ENCODE measurements around the gene SNAP23. TPM values are rescaled to one million over a fixed set of nuclear protein-coding genes. Genes with fewer than 3 reads are reported as not detected.

Gene SNAP23
- total RNA-seq, 1 donor from 2014 or later, result 96.3 TPM

DNA sequence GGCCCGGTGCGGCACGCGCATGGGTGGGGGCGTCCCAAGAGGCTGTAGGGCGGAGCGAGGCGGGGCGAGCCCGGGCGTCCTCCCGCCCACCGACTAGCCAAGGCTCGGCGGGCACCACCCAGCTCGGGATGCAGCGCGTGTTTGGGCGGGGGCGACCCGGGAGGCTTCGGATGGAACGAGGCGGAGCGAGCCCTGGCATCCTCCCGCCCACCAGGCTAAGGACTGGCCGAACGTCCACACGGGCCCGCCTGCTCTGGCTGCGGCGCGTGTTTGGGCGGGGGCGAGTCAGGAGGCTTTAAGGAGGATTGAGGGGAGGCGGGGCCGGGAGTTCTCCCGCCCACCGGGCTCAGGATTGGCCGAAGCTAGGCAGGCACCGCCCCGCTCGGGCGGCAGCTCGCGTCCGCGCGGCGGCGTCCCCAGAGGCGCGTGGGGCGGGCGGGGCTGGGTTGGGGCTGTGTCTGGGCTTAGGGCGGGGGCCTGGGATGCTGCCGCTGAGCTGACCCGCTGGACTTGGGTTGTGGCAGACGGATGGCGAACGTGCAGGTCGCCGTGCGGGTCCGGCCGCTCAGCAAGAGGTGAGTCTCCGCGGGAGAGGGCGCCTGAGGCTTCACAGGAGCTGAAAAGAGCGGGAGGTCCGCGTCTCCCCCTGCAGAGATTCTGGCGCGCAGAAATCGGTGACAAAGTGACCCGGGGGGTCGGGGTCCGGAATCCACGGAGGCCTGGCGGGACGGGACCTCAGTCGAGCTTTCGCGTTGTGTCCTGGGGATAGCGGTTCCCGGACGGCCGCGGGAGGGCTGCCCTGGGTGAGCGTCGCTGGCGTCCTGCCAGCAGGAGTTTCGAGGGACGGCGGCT is 80.0 kb downstream of the SNAP23 start, which contains the start of gene STARD9:
Gene STARD9, plus strand, starts transcription at position 419 of the 852 bp plus-strand sequence. Its CDS starts 110 bp downstream, at position 529.
- H3K79me2 ChIP-seq (ENCODE audit: low read depth), result peaks cover 33% of the 10 kb centered on the region

DNA sequence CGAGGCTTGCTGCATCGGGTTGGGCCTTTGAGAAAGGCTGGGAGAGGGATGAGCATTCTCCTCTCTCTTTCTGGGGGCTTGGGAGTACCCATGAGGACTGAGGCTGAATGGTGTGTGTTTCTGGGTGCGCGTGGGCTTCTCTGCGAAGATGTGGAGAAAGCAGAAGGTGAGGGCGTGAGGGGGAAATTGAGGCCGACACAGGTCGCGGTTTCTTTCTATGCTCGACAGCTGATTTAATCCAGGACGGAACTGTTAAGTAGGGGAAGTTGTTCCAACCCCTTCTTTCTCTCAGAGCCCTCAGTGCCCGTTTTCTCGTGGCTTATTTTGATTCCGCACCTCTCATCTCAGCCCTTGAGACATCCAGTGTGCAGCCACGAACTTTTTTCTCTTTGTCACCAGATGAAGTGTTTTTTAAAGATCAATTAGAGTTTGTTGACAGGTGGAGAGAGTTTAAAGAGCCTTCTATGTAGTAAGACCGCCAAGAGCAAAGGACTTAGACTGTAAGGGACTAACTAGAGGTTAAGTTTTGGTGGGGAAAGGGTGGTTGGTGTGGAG is 80.7 kb downstream of the SNAP23 start:
- Mint-ChIP-seq H3K4me3 (peak overlapping the region; percentile 97), H3K4me1 (peaks cover 21% of the 10 kb centered on the region), H3K9me3 (no peaks in the 10 kb centered on the region), H3K36me3 (peaks cover 14% of the 10 kb centered on the region), H3K27me3 (ENCODE audit: insufficient read depth, low read depth) (peaks cover 7% of the 10 kb centered on the region), H3K27ac (peak overlapping the region; percentile 92)
- no peak overlapping the region for H3K27ac ChIP-seq
- H3K79me2 ChIP-seq (ENCODE audit: low read depth), result peaks cover 33% of the 10 kb centered on the region
- DNase-seq (ENCODE audit: low spot score), result no peak
- peak overlapping the region; percentile 63 for H3K4me3 ChIP-seq
- H3K27me3 ChIP-seq, result peaks cover 31% of the 10 kb centered on the region
- peaks cover 9% of the 10 kb centered on the region for H3K4me1 ChIP-seq
- H3K4me2 ChIP-seq, result peak overlapping the region; percentile 83
- no peaks in the 10 kb centered on the region for H3K36me3 ChIP-seq
- H3K9ac ChIP-seq, result peak overlapping the region; percentile 31
- peaks cover 26% of the 10 kb centered on the region for H3F3A ChIP-seq (ENCODE audit: low read depth)
- no peak for TF ChIP-seq EZH2phosphoT487 (IDR thresholded peaks at IDR 0.05)
- no peaks in the 10 kb centered on the region for H3K9me3 ChIP-seq (ENCODE audit: low read depth)
- H4K20me1 ChIP-seq (ENCODE audit: low read depth), result peaks cover 6% of the 10 kb centered on the region
- H2AFZ ChIP-seq (replicated peaks), result peak overlapping the region; percentile 27

More for the DNA sequence above, 80.0 kb downstream of the SNAP23 start, which contains the start of gene STARD9:
- Histone ChIP-seq H3F3A (ENCODE audit: low read depth) (peaks cover 21% of the 10 kb centered on the region), H3K27me3 (peaks cover 24% of the 10 kb centered on the region), H3K4me1 (peaks cover 9% of the 10 kb centered on the region), H3K27ac (no peak within 1 kb of the TSS), H3K9ac (peak within 1 kb of the TSS; percentile 31), H3K4me2 (peak within 1 kb of the TSS; percentile 83), H4K20me1 (ENCODE audit: low read depth) (peaks cover 6% of the 10 kb centered on the region), H2AFZ (replicated peaks) (peak within 1 kb of the TSS; percentile 56), H3K36me3 (no peaks in the 10 kb centered on the region), H3K9me3 (ENCODE audit: low read depth) (no peaks in the 10 kb centered on the region), H3K4me3 (peak within 1 kb of the TSS; percentile 63)
- peak; percentile 99 for DNase-seq (ENCODE audit: low spot score)
- Mint-ChIP-seq H3K4me3 (peak within 1 kb of the TSS; percentile 97), H3K27me3 (ENCODE audit: insufficient read depth, low read depth) (peaks cover 7% of the 10 kb centered on the region), H3K36me3 (peaks cover 16% of the 10 kb centered on the region), H3K27ac (peak within 1 kb of the TSS; percentile 92), H3K4me1 (peaks cover 16% of the 10 kb centered on the region), H3K9me3 (no peaks in the 10 kb centered on the region)
- TF ChIP-seq, protein P1, sequence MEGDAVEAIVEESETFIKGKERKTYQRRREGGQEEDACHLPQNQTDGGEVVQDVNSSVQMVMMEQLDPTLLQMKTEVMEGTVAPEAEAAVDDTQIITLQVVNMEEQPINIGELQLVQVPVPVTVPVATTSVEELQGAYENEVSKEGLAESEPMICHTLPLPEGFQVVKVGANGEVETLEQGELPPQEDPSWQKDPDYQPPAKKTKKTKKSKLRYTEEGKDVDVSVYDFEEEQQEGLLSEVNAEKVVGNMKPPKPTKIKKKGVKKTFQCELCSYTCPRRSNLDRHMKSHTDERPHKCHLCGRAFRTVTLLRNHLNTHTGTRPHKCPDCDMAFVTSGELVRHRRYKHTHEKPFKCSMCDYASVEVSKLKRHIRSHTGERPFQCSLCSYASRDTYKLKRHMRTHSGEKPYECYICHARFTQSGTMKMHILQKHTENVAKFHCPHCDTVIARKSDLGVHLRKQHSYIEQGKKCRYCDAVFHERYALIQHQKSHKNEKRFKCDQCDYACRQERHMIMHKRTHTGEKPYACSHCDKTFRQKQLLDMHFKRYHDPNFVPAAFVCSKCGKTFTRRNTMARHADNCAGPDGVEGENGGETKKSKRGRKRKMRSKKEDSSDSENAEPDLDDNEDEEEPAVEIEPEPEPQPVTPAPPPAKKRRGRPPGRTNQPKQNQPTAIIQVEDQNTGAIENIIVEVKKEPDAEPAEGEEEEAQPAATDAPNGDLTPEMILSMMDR (IDR thresholded peaks at IDR 0.05), result peak; percentile 3
- TF ChIP-seq EZH2 (IDR thresholded peaks at IDR 0.05), result peak; percentile 36
- TF ChIP-seq EZH2phosphoT487 (IDR thresholded peaks at IDR 0.05), result no peak

DNA sequence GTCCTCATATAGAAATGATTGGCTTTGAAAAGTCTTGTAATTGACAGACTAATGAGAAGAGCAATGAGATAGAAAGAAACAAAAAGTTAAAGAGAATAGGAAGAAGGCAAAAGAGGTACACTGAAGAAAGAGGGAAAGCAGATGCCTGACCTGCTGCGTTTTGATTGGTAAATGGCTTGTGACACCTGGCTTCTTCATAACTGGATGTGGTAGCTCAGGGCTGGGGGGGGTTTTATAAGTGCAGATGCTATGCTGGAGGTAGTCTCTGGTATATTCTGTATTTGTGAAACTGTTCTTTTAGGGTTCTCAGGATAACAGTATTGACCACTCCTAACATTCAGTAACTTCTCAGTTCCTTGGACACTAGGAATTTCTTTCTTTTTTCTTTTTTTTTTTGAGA is 81.3 kb downstream of the SNAP23 start:
- Histone ChIP-seq H3K27me3 (peaks cover 34% of the 10 kb centered on the region), H3K4me3 (peak overlapping the region; percentile 63), H4K20me1 (ENCODE audit: low read depth) (peaks cover 9% of the 10 kb centered on the region), H3K9me3 (ENCODE audit: low read depth) (no peaks in the 10 kb centered on the region), H2AFZ (replicated peaks) (no peak overlapping the region), H3K4me2 (peak overlapping the region; percentile 83), H3K9ac (no peak overlapping the region), H3K79me2 (ENCODE audit: low read depth) (peaks cover 34% of the 10 kb centered on the region), H3F3A (ENCODE audit: low read depth) (peaks cover 31% of the 10 kb centered on the region), H3K36me3 (no peaks in the 10 kb centered on the region), H3K27ac (no peak overlapping the region), H3K4me1 (peaks cover 12% of the 10 kb centered on the region)
- no peak for DNase-seq (ENCODE audit: low spot score)
- H3K9me3 Mint-ChIP-seq, result no peaks in the 10 kb centered on the region
- TF ChIP-seq EZH2 (IDR thresholded peaks at IDR 0.05), result no peak
- TF ChIP-seq, protein P1 (IDR thresholded peaks at IDR 0.05), result no peak
- no peak for TF ChIP-seq EZH2phosphoT487 (IDR thresholded peaks at IDR 0.05)
- H3K36me3 Mint-ChIP-seq, result peaks cover 13% of the 10 kb centered on the region
- H3K27me3 Mint-ChIP-seq (ENCODE audit: insufficient read depth, low read depth), result peaks cover 7% of the 10 kb centered on the region
- no peak overlapping the region for H3K27ac Mint-ChIP-seq
- H3K4me3 Mint-ChIP-seq, result peak overlapping the region; percentile 97
- H3K4me1 Mint-ChIP-seq, result peaks cover 26% of the 10 kb centered on the region
